WTC11 (cell line): ENCODE data around the gene NXF2B.
"Not testable (repeated sequence)": the region's sequence is repeated elsewhere in the genome, so short reads cannot be mapped to it uniquely, and the experiment has no call there.

Experiments used
- CREM ChIP-seq: sonication (generic); formaldehyde crosslinking; IDR thresholded peaks from 2 replicates; pipeline ENCODE4 v1.8.1; 2022; ENCODE audit warnings: mild to moderate bottlenecking, missing genetic modification reagents, moderate library complexity
- FOXK1 ChIP-seq: sonication (generic); formaldehyde crosslinking; IDR thresholded peaks from 2 replicates; pipeline ENCODE4 v1.8.0; 2022; ENCODE audit warnings: mild to moderate bottlenecking, moderate library complexity, missing genetic modification reagents
- GABPB1 ChIP-seq: sonication (generic); formaldehyde crosslinking; IDR thresholded peaks from 2 replicates; pipeline ENCODE4 v1.8.1; 2023; ENCODE audit warnings: mild to moderate bottlenecking, missing genetic modification reagents
- SMAD3 ChIP-seq: sonication (generic); formaldehyde crosslinking; IDR thresholded peaks from 2 replicates; pipeline ENCODE4 v1.8.0; 2022; ENCODE audit warnings: missing genetic modification reagents, mild to moderate bottlenecking, borderline replicate concordance
- SP1 ChIP-seq: sonication (generic); formaldehyde crosslinking; conservative IDR thresholded peaks from 2 replicates; pipeline ENCODE4 v1.8.1; 2022; ENCODE audit warnings: missing genetic modification reagents
- ZNF416 ChIP-seq: fragments of 250-450 bp; sonication (Bioruptor Pico); IDR thresholded peaks from 2 replicates; pipeline ENCODE4 v1.9.0; 2021; ENCODE audit warnings: mild to moderate bottlenecking, inconsistent platforms
- TF ChIP-seq, protein P1 (sequence below): sonication (generic); formaldehyde crosslinking; IDR thresholded peaks from 2 replicates; pipeline ENCODE4 v1.8.1; 2023; ENCODE audit warnings: mild to moderate bottlenecking, missing genetic modification reagents, moderate library complexity
- TF ChIP-seq, protein P2 (sequence below): fragments of 200-600 bp; IDR thresholded peaks from 2 replicates; pipeline ENCODE4 v1.8.0; 2022; ENCODE audit warnings: antibody characterized with exemption
- TF ChIP-seq, protein P3 (sequence below): sonication (generic); formaldehyde crosslinking; IDR thresholded peaks from 2 replicates; pipeline ENCODE4 v1.8.0; 2022; ENCODE audit warnings: missing genetic modification reagents
- TF ChIP-seq, protein P4 (sequence below): sonication (generic); formaldehyde crosslinking; IDR thresholded peaks from 2 replicates; pipeline ENCODE4 v1.8.1; 2022; ENCODE audit warnings: low read depth, mild to moderate bottlenecking, moderate library complexity, missing genetic modification reagents, borderline replicate concordance

DNA sequence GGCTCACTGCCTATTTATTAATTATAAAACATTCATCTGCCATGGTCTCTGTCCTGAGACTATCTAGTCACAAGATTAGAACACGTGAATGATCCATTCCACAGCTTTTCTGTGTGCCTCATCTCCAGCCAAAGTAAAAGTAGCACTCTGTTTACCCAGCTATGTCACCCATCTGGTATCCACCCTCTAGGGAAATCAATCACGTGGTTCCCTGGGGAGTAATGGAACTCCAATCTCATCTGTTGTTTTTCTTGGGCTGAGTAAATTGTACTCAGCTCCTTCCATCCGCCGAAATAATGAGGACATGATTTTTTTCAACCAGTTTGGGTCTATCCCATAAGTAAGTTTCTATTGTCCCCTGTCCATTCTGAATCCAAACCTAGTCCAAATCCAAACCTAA is 18.8 kb upstream of the NXF2B start:
- TF ChIP-seq, protein P1, sequence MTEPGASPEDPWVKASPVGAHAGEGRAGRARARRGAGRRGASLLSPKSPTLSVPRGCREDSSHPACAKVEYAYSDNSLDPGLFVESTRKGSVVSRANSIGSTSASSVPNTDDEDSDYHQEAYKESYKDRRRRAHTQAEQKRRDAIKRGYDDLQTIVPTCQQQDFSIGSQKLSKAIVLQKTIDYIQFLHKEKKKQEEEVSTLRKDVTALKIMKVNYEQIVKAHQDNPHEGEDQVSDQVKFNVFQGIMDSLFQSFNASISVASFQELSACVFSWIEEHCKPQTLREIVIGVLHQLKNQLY (CRISPR knock-in tag): not testable (repeated sequence)
- TF ChIP-seq SMAD3 (CRISPR knock-in tag); GABPB1 (CRISPR knock-in tag); ZNF416 (CRISPR knock-in tag); FOXK1 (CRISPR knock-in tag); SP1; CREM: not testable (repeated sequence)
- TF ChIP-seq, protein P2, sequence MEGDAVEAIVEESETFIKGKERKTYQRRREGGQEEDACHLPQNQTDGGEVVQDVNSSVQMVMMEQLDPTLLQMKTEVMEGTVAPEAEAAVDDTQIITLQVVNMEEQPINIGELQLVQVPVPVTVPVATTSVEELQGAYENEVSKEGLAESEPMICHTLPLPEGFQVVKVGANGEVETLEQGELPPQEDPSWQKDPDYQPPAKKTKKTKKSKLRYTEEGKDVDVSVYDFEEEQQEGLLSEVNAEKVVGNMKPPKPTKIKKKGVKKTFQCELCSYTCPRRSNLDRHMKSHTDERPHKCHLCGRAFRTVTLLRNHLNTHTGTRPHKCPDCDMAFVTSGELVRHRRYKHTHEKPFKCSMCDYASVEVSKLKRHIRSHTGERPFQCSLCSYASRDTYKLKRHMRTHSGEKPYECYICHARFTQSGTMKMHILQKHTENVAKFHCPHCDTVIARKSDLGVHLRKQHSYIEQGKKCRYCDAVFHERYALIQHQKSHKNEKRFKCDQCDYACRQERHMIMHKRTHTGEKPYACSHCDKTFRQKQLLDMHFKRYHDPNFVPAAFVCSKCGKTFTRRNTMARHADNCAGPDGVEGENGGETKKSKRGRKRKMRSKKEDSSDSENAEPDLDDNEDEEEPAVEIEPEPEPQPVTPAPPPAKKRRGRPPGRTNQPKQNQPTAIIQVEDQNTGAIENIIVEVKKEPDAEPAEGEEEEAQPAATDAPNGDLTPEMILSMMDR: not testable (repeated sequence)
- TF ChIP-seq, protein P3, sequence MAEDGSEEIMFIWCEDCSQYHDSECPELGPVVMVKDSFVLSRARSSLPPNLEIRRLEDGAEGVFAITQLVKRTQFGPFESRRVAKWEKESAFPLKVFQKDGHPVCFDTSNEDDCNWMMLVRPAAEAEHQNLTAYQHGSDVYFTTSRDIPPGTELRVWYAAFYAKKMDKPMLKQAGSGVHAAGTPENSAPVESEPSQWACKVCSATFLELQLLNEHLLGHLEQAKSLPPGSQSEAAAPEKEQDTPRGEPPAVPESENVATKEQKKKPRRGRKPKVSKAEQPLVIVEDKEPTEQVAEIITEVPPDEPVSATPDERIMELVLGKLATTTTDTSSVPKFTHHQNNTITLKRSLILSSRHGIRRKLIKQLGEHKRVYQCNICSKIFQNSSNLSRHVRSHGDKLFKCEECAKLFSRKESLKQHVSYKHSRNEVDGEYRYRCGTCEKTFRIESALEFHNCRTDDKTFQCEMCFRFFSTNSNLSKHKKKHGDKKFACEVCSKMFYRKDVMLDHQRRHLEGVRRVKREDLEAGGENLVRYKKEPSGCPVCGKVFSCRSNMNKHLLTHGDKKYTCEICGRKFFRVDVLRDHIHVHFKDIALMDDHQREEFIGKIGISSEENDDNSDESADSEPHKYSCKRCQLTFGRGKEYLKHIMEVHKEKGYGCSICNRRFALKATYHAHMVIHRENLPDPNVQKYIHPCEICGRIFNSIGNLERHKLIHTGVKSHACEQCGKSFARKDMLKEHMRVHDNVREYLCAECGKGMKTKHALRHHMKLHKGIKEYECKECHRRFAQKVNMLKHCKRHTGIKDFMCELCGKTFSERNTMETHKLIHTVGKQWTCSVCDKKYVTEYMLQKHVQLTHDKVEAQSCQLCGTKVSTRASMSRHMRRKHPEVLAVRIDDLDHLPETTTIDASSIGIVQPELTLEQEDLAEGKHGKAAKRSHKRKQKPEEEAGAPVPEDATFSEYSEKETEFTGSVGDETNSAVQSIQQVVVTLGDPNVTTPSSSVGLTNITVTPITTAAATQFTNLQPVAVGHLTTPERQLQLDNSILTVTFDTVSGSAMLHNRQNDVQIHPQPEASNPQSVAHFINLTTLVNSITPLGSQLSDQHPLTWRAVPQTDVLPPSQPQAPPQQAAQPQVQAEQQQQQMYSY (CRISPR knock-in tag): not testable (repeated sequence)
- TF ChIP-seq, protein P4, sequence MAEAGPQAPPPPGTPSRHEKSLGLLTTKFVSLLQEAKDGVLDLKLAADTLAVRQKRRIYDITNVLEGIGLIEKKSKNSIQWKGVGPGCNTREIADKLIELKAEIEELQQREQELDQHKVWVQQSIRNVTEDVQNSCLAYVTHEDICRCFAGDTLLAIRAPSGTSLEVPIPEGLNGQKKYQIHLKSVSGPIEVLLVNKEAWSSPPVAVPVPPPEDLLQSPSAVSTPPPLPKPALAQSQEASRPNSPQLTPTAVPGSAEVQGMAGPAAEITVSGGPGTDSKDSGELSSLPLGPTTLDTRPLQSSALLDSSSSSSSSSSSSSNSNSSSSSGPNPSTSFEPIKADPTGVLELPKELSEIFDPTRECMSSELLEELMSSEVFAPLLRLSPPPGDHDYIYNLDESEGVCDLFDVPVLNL (CRISPR knock-in tag): not testable (repeated sequence)
